HuH-7.5 (cell line): Measurements from ENCODE around the gene MSANTD4.
A peak's percentile ranks its signal among the peaks of the same experiment; 100 is the strongest.
"Not testable (repeated sequence)": the region's sequence is repeated elsewhere in the genome, so short reads cannot be mapped to it uniquely, and the experiment has no call there.

Experiments
- DNase-seq: peaks from one replicate; pipeline ENCODE4 v3.0.0; 2011; ENCODE audit warnings: low spot score

The MSANTD4 gene

GRCh38 chr11:106021967-106022794 is at the start of gene MSANTD4:
Gene MSANTD4 (minus strand): TSS chr11:106022240. CDS start chr11:106010917, 11,323 bp downstream.
- peak; percentile 65 for DNase-seq

GRCh38 chr11:106070606-106071005 is 48.6 kb upstream of the MSANTD4 start:
- no peak for DNase-seq

GRCh38 chr11:106063009-106063408 is 41.0 kb upstream of the MSANTD4 start:
- DNase-seq = no peak

GRCh38 chr11:106061954-106062949 is 40.2 kb upstream of the MSANTD4 start:
- no peak for DNase-seq

- no peak for DNase-seq
These were observed 39.3 kb upstream of the MSANTD4 start for GRCh38 chr11:106061249-106061784.

GRCh38 chr11:106059617-106060016 is 37.6 kb upstream of the MSANTD4 start:
- DNase-seq = no peak

- DNase-seq = not testable (repeated sequence)
These were observed 36.3 kb upstream of the MSANTD4 start for GRCh38 chr11:106058377-106058776.

GRCh38 chr11:106051103-106051502 is 29.1 kb upstream of the MSANTD4 start:
- no peak for DNase-seq

GRCh38 chr11:106049727-106050476 is 27.9 kb upstream of the MSANTD4 start:
- no peak for DNase-seq

GRCh38 chr11:106047631-106048030 is 25.6 kb upstream of the MSANTD4 start:
- DNase-seq = no peak

- DNase-seq = no peak
These were observed 21.5 kb upstream of the MSANTD4 start for GRCh38 chr11:106043540-106043939.

- no peak for DNase-seq
These were observed 10.8 kb upstream of the MSANTD4 start for GRCh38 chr11:106032861-106033260.

- DNase-seq = no peak
These were observed 9.9 kb upstream of the MSANTD4 start for GRCh38 chr11:106031936-106032335.

GRCh38 chr11:106031202-106031810 is 9.3 kb upstream of the MSANTD4 start:
- no peak for DNase-seq

- DNase-seq = no peak
These were observed 8.6 kb upstream of the MSANTD4 start for GRCh38 chr11:106030609-106031008.

- DNase-seq = no peak
These were observed 795 bp upstream of the MSANTD4 start for GRCh38 chr11:106022795-106023275.

GRCh38 chr11:106021181-106021966 is 666 bp downstream of the MSANTD4 start:
- DNase-seq = no peak

GRCh38 chr11:106017093-106017492 is 4.9 kb downstream of the MSANTD4 start:
- DNase-seq = no peak

- no peak for DNase-seq
These were observed 7.0 kb downstream of the MSANTD4 start for GRCh38 chr11:106015066-106015465.

GRCh38 chr11:106014620-106015019 is 7.4 kb downstream of the MSANTD4 start:
- DNase-seq = no peak
